Endothelial cell of umbilical vein (primary cell): ENCODE results near the gene SRRM3.

Source experiments
- CTCF ChIP-seq, 2 donors: IDR thresholded peaks; 1 replicate in 1 of 2; 2 replicates in 1 of 2; pipeline ENCODE4 v1.5.1; 2011; ENCODE audit warnings: low read length in 2 of 2, mild to moderate bottlenecking in 2 of 2, moderate library complexity in 2 of 2, control low read depth in 1 of 2, inconsistent platforms in 1 of 2, low read depth in 1 of 2; ENCODE audit not compliant: insufficient read depth in 1 of 2; ENCODE audit errors: extremely low read depth in 1 of 2
- GATA2 ChIP-seq: IDR thresholded peaks from 2 replicates; pipeline ENCODE4 v1.7.0; 2011; ENCODE audit warnings: low read depth, mild to moderate bottlenecking, moderate library complexity, mixed read lengths, low read length; ENCODE audit not compliant: insufficient read length, insufficient read depth
- MAX ChIP-seq: IDR thresholded peaks from 2 replicates; pipeline ENCODE4 v1.6.1; 2011; ENCODE audit not compliant: insufficient read depth, insufficient read length
- POLR2A ChIP-seq: IDR thresholded peaks from 2 replicates; pipeline ENCODE4 v1.6.1; 2012; ENCODE audit warnings: low read depth, mild to moderate bottlenecking, control low read depth, low read length
- POLR2AphosphoS5 ChIP-seq: IDR thresholded peaks from 2 replicates; pipeline ENCODE4 v1.6.1; 2012; ENCODE audit warnings: low read depth, mild to moderate bottlenecking, control low read depth, low read length, moderate library complexity; ENCODE audit not compliant: insufficient read depth

- TF ChIP-seq POLR2A (no peak), CTCF (IDR thresholded peaks at IDR 0.05; ENCODE audit: extremely low read depth in 1 of 2, insufficient read depth in 1 of 2, low read depth in 1 of 2, low read length in 2 of 2) (no peak), POLR2AphosphoS5 (no peak), MAX (no peak), GATA2 (no peak)
Observed at GRCh38 chr7:76217942-76218566, 16.4 kb downstream of the SRRM3 start.
